Nephron progenitor cell (in vitro differentiated cells): ENCODE results near the gene TRIM25.

ENCODE experiments used
- DNase-seq: peaks from one replicate; pipeline ENCODE4 v3.0.0; 2021
- H3K27ac Mint-ChIP-seq: 2 replicates; pipeline ENCODE4 v1.8.0; 2021; ENCODE audit warnings: mild to moderate bottlenecking, moderate library complexity, mixed read lengths
- H3K27me3 Mint-ChIP-seq: 2 replicates; pipeline ENCODE4 v1.8.0; 2021; ENCODE audit warnings: mild to moderate bottlenecking, low read depth, mixed read lengths; ENCODE audit not compliant: poor library complexity
- H3K36me3 Mint-ChIP-seq: 2 replicates; pipeline ENCODE4 v1.8.0; 2021; ENCODE audit warnings: low read depth, mixed read lengths
- H3K4me1 Mint-ChIP-seq: 2 replicates; pipeline ENCODE4 v1.8.0; 2021; ENCODE audit warnings: mixed read lengths
- H3K4me3 Mint-ChIP-seq: 2 replicates; pipeline ENCODE4 v1.8.0; 2021; ENCODE audit warnings: mild to moderate bottlenecking, moderate library complexity, mixed read lengths
- H3K9me3 Mint-ChIP-seq: 2 replicates; pipeline ENCODE4 v1.8.0; 2021; ENCODE audit warnings: mild to moderate bottlenecking, moderate library complexity, mixed read lengths
- CTCF ChIP-seq: fragments of 200-600 bp; sonication (generic); IDR thresholded peaks from 2 replicates; pipeline ENCODE4 v1.5.0; 2021; ENCODE audit warnings: antibody characterized with exemption

TRIM25 gene

GRCh38 chr17:56896217-56896967, 17.5 kb downstream of the TRIM25 start:
- TF ChIP-seq CTCF: no peak
- Mint-ChIP-seq H3K9me3 (peaks cover 3% of the 10 kb centered on the region), H3K4me3 (peak overlapping the region; percentile 43), H3K27me3 (peaks cover 2% of the 10 kb centered on the region), H3K4me1 (peaks cover 69% of the 10 kb centered on the region), H3K27ac (peak overlapping the region; percentile 62), H3K36me3 (peaks cover 41% of the 10 kb centered on the region)
- no peak for DNase-seq

- peaks cover 3% of the 10 kb centered on the region for H3K9me3 Mint-ChIP-seq
These were observed 18.9 kb downstream of the TRIM25 start for GRCh38 chr17:56894859-56895455.

GRCh38 chr17:56893503-56893902, 20.3 kb downstream of the TRIM25 start:
- no peak for TF ChIP-seq CTCF
- no peak overlapping the region for H3K4me3 Mint-ChIP-seq
- H3K27ac Mint-ChIP-seq: no peak overlapping the region
- peaks cover 45% of the 10 kb centered on the region for H3K4me1 Mint-ChIP-seq
- H3K27me3 Mint-ChIP-seq: peaks cover 2% of the 10 kb centered on the region
- H3K9me3 Mint-ChIP-seq: peaks cover 10% of the 10 kb centered on the region
- DNase-seq: no peak
- peaks cover 44% of the 10 kb centered on the region for H3K36me3 Mint-ChIP-seq

More at GRCh38 chr17:56894859-56895455, 18.9 kb downstream of the TRIM25 start:
- peak overlapping the region; percentile 14 for H3K4me3 Mint-ChIP-seq
- H3K36me3 Mint-ChIP-seq: peaks cover 43% of the 10 kb centered on the region
- peak overlapping the region; percentile 82 for H3K27ac Mint-ChIP-seq
- no peak for DNase-seq
- H3K27me3 Mint-ChIP-seq: peaks cover 2% of the 10 kb centered on the region
- TF ChIP-seq CTCF: no peak
- H3K4me1 Mint-ChIP-seq: peaks cover 56% of the 10 kb centered on the region

GRCh38 chr17:56892333-56892732, 21.5 kb downstream of the TRIM25 start:
- Mint-ChIP-seq H3K27me3 (peaks cover 2% of the 10 kb centered on the region), H3K27ac (no peak overlapping the region), H3K9me3 (peaks cover 22% of the 10 kb centered on the region), H3K4me1 (peaks cover 34% of the 10 kb centered on the region), H3K36me3 (peaks cover 56% of the 10 kb centered on the region), H3K4me3 (no peak overlapping the region)
- DNase-seq: no peak
- no peak for TF ChIP-seq CTCF

GRCh38 chr17:56891751-56892150, 22.1 kb downstream of the TRIM25 start:
- Mint-ChIP-seq H3K36me3 (peaks cover 60% of the 10 kb centered on the region), H3K4me3 (no peak overlapping the region), H3K27ac (no peak overlapping the region), H3K27me3 (peaks cover 2% of the 10 kb centered on the region), H3K9me3 (peaks cover 26% of the 10 kb centered on the region), H3K4me1 (peaks cover 32% of the 10 kb centered on the region)
- DNase-seq: peak; percentile 20
- TF ChIP-seq CTCF: no peak
